GM19240 (cell line): ENCODE measurements around the gene ADAMTS19.
"Not testable (repeated sequence)": the region's sequence is repeated elsewhere in the genome, so short reads cannot be mapped to it uniquely, and the experiment has no call there.

ENCODE experiments used
- DNase-seq: peaks from one replicate; pipeline ENCODE4 v3.0.0; 2011; ENCODE audit warnings: low spot score; ENCODE audit not compliant: insufficient read length

Gene ADAMTS19

GRCh38 chr5:129459777-129460671 lies at the start of gene ADAMTS19:
Gene ADAMTS19, plus strand, starts transcription at chr5:129460298. Its CDS starts 94 bp downstream, at chr5:129460392.
- no peak for DNase-seq

GRCh38 chr5:129410488-129410887 lies 49.6 kb upstream of the ADAMTS19 start:
- no peak for DNase-seq

GRCh38 chr5:129412721-129413120 lies 47.4 kb upstream of the ADAMTS19 start:
- no peak for DNase-seq

- DNase-seq, result no peak
Observed at GRCh38 chr5:129413570-129413969, 46.5 kb upstream of the ADAMTS19 start.

GRCh38 chr5:129419292-129419691 lies 40.8 kb upstream of the ADAMTS19 start:
- no peak for DNase-seq

GRCh38 chr5:129425031-129425430 lies 35.1 kb upstream of the ADAMTS19 start:
- no peak for DNase-seq

GRCh38 chr5:129426071-129426470 lies 34.0 kb upstream of the ADAMTS19 start:
- no peak for DNase-seq

- DNase-seq, result not testable (repeated sequence)
Observed at GRCh38 chr5:129428636-129429035, 31.5 kb upstream of the ADAMTS19 start.

- no peak for DNase-seq
Observed at GRCh38 chr5:129431406-129431805, 28.7 kb upstream of the ADAMTS19 start.

GRCh38 chr5:129438322-129438721 lies 21.8 kb upstream of the ADAMTS19 start:
- no peak for DNase-seq

- DNase-seq, result no peak
Observed at GRCh38 chr5:129440424-129440823, 19.7 kb upstream of the ADAMTS19 start.

GRCh38 chr5:129441096-129441495 lies 19.0 kb upstream of the ADAMTS19 start:
- no peak for DNase-seq

GRCh38 chr5:129445379-129445778 lies 14.7 kb upstream of the ADAMTS19 start:
- no peak for DNase-seq

GRCh38 chr5:129447968-129448367 lies 12.1 kb upstream of the ADAMTS19 start:
- DNase-seq, result no peak

GRCh38 chr5:129448654-129449053 lies 11.4 kb upstream of the ADAMTS19 start:
- no peak for DNase-seq

GRCh38 chr5:129454461-129454860 lies 5.6 kb upstream of the ADAMTS19 start:
- DNase-seq, result no peak

GRCh38 chr5:129459450-129459776 lies 685 bp upstream of the ADAMTS19 start:
- DNase-seq, result no peak

- DNase-seq, result no peak
Observed at GRCh38 chr5:129460672-129460935, 506 bp downstream of the ADAMTS19 start.

- DNase-seq, result no peak
Observed at GRCh38 chr5:129460936-129461710, 1.0 kb downstream of the ADAMTS19 start.

GRCh38 chr5:129461711-129462332 lies 1.7 kb downstream of the ADAMTS19 start:
- DNase-seq, result no peak

- no peak for DNase-seq
Observed at GRCh38 chr5:129465776-129466344, 5.8 kb downstream of the ADAMTS19 start.

- no peak for DNase-seq
Observed at GRCh38 chr5:129474544-129474943, 14.4 kb downstream of the ADAMTS19 start.
